ENCODE results near the gene CA9.

CA9 gene

DNA sequence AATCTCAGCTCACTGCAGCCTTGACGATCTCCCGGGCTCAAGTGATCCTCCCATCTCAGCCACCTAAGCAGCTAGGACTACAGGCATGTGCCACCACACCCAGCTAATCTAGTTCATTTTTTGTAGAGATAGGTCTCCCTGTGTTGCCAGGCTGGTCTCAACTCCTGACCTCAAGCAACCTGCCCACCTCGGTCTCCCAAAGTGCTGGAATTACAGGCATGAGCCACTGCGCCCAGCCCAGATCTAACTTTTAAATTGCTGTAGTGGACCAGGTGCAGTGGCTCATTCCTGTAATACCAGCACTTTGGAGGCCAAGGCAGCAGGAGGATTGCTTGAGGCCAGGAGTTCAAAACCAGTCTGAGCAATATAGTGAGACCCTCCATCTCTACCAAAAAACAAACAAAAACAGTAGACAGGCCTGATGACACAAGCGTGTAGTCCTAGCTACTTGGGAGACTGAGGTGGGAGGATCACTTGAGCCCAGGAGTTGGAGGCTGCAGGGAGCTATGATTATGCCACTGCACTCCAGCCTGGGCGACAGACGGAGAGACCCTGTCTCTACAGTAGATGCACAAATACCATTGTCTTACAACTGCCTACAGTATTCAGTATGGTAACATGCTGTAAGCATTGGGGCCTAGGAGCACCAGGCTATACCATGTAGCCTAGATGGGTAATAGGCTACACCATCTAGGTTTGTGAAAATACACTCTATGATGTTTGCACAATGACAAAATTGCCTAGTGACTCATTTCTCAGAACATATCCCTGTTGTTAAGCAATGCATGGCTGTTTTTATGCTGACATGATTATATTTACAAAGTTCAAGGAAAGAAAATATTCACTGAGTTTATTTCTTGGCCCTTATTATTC, 21.5 kb upstream of the CA9 start:
- in situ Hi-C loops (cut with MboI; ENCODE audit: low sequenced_read_pairs) = no loop called here

DNA sequence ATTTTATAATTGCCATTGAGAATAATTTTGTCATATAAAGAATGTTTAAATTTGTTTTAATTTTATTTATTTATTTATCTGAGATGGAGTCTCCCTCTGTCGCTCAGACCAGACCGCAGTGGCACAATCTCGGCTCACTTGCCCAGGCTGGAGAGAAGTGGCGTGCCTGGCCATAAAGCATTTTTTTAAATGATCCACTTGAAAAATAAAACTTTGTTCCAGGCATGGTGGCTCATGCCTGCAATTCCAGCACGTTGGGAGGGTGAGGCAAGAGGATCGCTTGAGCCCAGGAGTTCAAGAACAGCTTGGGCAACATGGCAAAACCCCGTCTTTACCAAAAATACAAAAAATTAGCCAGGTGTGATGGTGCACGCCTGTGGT, 20.9 kb upstream of the CA9 start:
- in situ Hi-C loops (cut with MboI; ENCODE audit: low sequenced_read_pairs) = no loop called here

DNA sequence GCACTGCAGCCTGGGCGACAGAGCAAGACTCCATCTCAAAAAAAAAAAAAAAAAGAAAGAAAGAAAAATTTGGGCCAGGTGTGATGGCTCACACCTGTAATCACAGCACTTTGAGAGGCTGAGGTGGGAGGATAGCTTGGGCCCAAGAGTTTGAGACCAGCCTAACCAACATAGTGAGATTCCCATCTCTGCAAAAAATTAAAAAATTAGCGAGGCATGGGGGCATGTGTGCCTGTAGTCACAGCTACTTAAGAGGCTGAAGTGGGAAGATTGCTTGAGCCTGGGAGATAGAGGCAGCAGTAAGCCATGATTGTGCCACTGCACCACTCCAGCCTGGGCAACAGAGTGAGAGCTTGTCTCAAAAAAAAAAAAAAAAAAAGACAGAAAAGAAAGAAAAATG, 20.1 kb upstream of the CA9 start:
- in situ Hi-C loops (cut with MboI; ENCODE audit: low sequenced_read_pairs) = no loop called here

DNA sequence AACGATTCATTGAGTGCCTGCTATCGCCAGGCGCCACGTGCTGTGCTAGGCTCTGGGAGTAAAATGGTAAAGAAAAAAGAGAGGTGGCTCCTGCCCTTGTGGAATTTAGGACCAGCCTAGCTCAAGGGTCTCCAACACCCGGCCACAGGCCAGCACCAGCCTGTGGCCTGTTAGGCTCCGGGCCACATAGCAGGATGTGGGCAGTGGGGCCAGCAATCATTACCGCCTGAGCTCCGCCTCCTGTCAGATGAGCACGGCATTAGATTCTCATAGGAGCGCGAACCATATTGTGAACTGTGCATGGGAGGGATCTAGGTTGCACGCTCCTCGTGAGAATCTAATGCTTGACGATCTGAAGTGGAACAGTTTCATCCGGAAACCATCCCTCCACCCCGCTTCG, 17.4 kb upstream of the CA9 start:
- in situ Hi-C loops (cut with MboI; ENCODE audit: low sequenced_read_pairs) = no loop called here

DNA sequence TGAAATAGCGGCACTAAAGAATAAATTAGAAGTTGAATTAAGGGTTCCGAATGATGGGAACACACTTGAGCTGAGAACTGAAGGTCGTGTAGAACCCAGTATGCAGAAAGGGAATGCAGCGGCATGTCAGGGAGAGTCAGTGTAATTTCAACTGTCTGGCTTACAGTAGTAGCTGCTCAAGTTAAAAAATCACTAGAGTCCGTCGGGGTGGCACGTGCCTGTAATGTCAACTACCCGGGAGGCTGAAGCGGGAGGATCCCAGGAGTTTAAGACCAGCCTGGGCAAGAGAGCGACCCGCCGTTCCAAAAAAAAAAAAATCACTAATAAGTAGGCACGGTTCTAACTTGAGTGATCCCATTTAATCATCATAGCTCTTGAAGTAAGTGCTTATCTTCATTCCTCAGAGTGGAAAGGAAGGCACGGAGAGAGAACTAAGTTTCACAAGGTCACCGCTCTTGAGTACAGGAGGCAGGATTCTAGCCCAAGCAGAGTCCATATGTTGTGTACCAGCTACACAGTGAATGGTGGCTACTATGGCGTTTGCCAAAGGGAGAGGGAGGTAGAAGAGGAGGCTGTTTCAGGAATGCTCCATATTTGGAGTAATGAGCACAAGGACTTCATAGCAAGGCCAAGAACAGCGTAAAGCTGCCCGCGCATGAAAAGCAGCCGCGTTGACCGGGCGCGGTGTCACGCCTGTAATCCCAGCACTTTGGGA, 16.7 kb upstream of the CA9 start:
- in situ Hi-C loops (cut with MboI; ENCODE audit: low sequenced_read_pairs) = no loop called here

DNA sequence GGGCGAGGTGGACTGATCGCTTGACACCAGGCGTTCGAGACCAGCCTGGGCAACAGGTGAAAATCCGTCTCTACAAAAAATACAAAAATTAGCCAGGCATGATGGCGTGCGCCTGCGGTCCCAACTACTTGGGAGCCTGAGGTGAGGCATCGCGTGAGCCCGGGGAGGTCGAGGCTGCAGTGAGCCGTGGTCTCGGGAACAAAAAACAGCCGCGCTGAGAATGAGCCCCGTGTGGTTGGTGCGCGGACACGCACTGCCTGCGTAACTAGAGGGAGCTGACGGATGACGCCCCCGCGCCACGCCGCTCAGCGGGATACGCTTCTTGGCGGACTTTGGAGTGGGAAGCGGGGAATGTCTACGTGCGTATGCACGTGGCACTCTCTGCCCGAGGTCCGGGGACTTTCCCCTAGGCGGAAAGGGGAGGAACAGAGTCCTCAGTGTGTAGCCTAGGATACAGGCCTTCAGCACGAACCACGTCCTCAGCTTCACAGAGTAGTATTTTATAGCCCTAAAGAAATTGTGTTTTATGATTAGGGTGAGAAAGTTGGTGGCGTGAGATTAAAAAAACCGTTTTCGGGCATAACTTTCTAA, 16.1 kb upstream of the CA9 start, which contains the start of gene RMRP:
RMRP (minus strand) TSS at position 474 of the 591 bp plus-strand sequence.
- in situ Hi-C loops (cut with MboI; ENCODE audit: low sequenced_read_pairs) = no loop called here

DNA sequence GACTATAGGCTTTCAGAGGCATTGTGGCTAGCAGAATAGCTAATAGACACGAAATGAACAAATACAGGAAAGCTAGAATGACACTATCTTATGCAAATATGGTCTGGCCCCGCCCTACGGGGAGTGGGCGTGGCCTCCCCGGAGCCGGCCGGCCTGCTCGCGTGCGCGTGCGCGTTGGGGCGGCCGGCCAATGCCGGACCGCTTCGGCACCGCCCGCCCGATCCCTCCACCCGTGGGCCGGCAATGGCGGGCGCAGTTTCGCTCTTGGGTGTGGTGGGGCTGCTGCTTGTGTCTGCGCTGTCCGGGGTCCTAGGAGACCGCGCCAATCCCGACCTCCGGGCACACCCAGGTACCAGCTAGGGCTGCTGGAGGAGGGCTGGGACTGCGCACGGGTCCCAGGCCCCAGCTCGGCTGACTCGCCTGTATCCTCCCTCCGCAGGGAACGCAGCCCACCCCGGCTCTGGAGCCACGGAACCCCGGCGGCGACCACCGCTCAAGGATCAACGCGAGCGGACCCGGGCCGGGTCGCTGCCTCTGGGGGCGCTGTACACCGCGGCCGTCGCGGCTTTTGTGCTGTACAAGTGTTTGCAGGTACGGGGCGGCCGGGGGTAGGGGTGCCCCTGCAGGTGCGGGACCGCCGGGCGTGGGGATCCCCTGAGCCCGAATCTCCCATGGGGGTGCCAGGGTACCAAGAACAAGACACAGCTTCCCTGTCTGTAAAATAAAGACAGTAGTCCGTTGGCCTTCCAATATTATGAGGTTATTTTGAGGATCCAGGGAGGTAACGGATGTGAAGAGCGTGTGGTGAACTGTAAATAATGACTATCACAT, 15.4 kb upstream of the CA9 start, which contains the start of gene CCDC107:
CCDC107 (plus strand) TSS at position 156 of the 831 bp plus-strand sequence; CDS start at position 244, 88 bp downstream.
- in situ Hi-C loops (cut with MboI; ENCODE audit: low sequenced_read_pairs) = no loop called here

DNA sequence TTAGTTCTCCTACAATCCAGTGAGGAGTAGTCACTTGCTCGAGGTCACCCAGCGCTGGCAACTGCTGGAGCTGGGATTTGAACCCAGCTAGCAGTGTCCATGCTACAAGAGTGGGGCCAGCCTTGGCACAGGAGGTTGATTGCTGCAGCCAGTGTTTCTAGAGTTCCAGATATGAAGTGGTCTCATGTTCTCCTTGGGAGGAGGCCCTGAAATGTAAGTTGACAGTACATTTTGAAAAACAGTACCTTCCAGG, 14.8 kb upstream of the CA9 start:
- in situ Hi-C loops (cut with MboI; ENCODE audit: low sequenced_read_pairs) = no loop called here

DNA sequence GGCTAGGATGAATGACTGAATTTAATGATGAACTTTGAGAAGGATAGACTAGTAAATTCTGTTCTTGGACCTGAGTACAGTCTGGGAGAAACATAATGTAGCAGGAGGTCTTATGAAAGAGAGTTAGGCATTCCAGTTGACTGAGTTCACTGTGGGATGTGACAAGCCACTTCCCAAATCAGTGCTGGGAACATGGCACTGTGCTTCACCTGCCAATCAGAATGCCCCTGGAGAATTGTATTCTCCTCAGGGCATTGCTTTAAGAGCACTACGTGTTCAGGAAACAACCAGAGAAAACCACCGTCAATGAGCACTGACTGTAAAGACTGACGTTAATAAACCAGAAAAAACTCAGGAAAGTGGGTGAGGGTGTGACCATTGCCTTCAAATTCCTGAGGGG, 14.4 kb upstream of the CA9 start:
- in situ Hi-C loops (cut with MboI; ENCODE audit: low sequenced_read_pairs) = no loop called here

DNA sequence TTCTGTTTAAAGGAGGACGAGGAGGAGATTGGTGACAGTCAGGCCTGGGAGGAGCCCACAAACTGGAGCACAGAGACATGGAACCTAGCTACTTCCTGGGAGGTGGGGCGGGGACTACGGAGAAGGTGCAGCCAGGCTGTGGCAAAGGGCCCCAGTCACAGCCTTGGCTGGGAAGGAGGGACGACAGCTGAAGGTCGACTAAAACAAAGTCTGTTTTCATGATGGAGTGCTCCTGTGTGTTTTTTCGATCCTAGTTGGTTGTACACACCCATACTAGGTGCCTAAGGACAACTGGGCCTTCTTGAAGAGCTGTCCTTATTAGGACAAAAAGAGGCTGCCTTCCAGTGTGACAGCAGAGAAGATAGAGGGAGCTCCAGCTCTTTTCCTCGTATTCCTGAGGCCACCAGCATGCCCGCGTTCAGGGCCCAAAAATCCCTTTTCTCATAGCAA, 12.7 kb upstream of the CA9 start:
- in situ Hi-C loops (cut with MboI; ENCODE audit: low sequenced_read_pairs) = no loop called here

DNA sequence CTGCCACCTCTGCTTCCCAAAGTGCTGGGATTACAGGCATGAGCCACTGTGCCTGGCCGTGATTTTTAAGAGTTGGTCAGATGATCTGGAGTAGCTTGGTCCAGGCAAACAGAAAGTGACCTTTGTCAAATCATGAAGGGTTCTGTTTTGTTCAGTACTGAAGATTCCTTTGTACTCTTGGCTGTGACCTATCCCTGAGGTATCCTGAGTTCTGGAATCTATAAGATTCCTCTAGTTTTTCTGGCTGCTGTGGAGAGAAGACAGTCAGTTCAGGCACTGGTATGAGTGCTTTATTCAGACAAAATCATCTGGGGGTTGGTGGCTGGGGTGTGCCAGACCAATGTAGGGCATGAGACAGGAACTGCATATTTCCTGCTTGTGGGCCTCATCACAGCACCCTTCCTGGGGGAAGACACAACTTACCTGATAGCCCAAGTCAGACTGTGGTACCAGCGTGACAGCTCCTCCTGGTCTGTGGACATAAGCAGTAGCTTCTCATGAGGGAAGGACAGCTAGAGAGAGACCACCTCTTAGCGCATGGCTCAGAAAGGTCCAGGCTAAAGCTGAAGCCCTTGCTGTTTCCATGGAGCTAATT, 11.9 kb upstream of the CA9 start:
- in situ Hi-C loops (cut with MboI; ENCODE audit: low sequenced_read_pairs) = no loop called here

DNA sequence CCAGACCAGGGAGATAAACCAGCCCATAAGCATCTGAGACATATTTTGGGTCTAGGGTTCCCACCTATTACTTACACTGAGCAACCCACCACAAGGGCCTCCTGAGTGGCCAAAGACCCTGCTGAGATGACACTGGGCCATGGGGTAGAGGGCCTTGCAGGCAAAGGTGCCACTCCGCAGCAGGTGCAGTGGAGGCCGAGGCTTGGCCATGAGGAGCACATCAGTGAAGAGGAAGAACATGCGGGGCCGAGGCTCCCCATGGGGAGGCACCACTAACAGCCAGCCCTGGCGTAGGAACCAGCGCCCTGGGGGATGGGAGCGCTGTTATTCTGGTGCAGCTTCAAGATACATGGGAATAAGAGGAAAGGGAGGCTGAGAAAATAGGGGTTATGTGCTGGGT, 11.3 kb upstream of the CA9 start:
- in situ Hi-C loops (cut with MboI; ENCODE audit: low sequenced_read_pairs) = no loop called here

DNA sequence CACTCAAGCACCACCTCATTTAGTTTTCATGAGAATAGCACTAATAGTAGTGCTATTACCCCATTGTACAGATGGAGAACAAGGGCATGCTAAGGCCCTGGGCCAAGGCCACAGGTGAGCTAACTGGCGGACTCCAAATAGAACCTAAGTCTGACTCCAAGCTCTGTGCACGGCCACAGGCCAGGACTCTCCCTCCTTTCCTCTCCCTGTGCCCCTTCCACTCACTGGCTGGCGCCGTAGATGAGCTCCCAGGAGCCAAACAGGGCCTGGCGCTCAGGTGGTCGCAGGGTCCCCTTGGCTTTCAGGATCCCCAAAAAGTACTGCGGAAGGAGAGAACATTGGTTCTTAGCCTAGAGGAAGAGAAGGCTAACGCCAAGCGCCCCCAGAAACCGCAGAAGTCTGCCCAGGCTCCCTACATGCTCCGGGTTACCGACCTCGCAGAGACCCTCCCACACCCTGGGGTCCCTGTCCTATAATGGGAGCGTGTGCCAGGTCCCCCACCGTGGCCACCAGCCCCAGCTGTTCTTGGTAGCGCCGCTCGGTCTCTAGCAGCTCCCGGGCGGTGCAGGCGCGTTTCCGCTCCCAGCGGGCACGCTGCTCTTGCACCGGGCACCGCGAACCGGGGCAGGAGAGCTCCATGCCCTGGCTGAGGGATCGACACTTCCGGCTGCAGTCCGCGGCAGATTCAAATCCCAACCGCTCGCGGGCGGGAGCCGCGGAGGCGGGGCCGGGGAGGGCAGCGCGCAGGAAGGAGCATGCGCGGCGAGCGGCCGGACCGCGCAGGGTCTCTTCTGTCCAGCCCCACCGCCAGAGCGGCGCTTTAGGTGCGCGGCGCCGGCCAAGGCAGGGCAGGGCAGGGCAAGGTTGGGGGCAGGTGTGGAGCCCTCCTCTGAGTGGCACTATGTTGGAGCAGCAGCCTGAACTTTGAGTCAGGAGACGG, 8.9 kb upstream of the CA9 start, which contains the start of gene ARHGEF39:
ARHGEF39 (minus strand) TSS at position 665 of the 940 bp plus-strand sequence; CDS start at position 639, 26 bp downstream.
- in situ Hi-C loops (cut with MboI; ENCODE audit: low sequenced_read_pairs) = no loop called here

DNA sequence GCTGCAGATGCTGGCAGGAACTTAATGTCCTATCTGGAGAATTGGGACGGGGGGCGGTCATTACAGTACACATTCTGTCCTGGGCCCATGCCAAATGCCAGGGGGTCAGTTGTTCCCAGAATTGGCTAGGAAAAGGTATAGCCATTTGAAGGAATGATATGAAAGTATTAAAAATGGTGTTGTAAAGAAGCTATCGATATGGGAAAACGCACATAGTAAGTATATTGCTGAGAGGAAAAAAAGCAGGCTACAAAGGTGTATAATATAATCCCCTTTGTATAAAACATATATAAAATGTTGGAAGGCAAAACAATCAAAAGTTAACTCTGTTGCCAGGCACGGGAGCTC, 8.3 kb upstream of the CA9 start:
- in situ Hi-C loops (cut with MboI; ENCODE audit: low sequenced_read_pairs) = no loop called here

DNA sequence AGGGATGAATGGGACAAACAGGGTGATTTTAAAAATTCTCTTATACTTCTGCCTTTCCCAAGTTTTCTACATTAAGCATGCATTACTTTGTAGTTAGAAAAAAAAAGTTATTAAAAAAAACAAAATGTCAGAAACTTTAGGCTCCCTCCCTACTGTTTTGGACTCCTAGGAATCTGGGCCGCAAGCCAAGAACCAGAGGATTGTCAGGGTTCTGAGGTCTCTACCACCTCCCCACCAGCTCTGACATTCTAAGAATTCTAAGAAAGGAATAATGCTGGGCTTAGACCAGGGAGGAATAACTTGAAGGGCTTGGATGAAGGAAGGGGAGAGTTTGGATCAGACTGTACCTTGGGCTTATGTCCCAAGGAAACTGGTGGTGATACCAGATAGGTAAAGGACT, 7.7 kb upstream of the CA9 start:
- in situ Hi-C loops (cut with MboI; ENCODE audit: low sequenced_read_pairs) = no loop called here

DNA sequence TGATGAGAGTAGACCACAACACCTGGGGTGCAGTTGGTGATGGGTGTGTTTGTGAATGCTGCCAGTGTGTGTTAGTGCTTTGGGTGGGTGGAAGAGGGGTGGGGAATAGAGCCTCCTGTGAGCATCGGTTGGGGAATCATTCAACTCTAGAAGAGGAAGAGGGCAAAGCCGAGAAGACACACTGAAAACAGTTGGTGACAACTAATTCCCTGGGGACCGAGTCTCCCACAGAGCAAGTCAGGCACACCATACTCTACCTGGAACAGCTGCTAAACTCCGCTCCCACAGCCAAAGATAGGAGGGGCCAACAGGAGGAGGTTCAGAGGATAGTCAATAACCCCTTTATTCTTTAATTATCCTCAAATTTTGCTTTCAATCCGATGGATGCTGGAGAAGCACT, 7.2 kb upstream of the CA9 start:
- in situ Hi-C loops (cut with MboI; ENCODE audit: low sequenced_read_pairs) = no loop called here

DNA sequence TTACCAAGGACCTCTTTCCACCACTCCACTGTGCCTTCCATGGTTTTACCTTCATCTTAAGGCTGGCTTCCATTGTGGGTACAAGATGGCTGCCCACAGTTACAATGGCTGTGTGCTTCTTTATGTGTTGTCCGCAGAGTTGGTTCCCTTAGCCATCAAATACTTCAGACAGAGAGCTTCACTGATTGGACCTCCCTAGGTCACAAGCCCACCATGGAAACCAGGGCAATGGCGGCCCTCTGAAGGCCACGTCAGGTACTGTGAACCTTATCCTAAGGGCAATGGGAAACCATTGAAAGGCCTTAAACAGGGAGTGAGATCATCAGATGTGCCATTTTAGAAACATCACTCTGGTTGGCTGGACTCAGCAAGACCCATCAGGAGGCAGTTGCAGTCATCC, 5.8 kb upstream of the CA9 start:
- in situ Hi-C loops (cut with MboI; ENCODE audit: low sequenced_read_pairs) = no loop called here

DNA sequence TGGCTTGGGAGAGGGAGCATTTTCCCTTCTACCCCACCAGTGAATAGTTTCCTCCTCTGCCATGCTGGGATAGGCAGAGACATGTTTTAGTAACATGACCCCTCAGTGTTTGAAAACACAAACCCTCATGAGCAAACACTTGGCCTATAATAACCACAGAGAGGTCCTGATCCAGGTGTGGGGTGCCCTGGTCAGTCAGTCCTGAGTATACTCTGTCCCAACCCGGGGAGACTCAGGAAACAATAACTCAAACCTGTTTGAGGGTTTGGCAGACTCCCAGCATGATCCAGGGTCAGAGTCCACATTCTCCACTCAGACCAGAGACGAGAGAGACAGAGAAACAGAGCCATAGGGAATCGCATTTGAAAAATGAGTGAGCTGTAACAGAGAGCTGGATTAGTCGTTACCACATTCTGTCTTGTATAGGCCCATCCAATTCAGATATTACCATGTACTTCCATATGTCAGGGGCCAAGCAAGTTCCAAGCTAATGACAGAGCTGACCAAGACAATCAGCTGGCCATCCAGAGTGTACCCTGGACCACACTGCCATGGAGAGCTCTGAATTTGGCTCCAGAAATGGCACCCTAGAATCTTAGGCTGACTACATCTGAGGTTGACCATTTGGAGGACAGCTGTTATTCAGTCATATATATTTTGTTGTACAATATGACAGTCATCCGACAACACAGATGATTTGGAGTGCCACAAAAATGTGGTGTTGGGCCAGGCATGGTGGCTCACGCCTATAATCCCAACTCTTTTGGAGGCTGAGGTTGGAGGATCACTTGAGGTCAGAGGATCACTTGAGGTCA, 4.2 kb upstream of the CA9 start:
- in situ Hi-C loops (cut with MboI; ENCODE audit: low sequenced_read_pairs) = no loop called here

DNA sequence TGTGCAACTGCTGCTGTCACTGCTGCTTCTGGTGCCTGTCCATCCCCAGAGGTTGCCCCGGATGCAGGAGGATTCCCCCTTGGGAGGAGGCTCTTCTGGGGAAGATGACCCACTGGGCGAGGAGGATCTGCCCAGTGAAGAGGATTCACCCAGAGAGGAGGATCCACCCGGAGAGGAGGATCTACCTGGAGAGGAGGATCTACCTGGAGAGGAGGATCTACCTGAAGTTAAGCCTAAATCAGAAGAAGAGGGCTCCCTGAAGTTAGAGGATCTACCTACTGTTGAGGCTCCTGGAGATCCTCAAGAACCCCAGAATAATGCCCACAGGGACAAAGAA, 265 bp downstream of the CA9 start:
- in situ Hi-C loops (cut with MboI; ENCODE audit: low sequenced_read_pairs) = no loop called here

Data from HL-60/S4 treated with retinoic acid at 250 ng/mL for 4 days and 3 days (cell line).